KBM-7 (cell line): ENCODE measurements around the gene TTC3.

ENCODE experiments used
- DNase-seq: peaks from one replicate; pipeline ENCODE4 v3.0.0-alpha.2; 2015
- in situ Hi-C: fragments of 300-500 bp; cut with MboI; formaldehyde crosslinking; loops from 2 replicates; pipeline ENCODE4 v1.14.3; 2020; ENCODE audit warnings: low sequenced_read_pairs, low pct_unique_long_range_greater_than_20kb, mixed read lengths

The TTC3 gene

DNA sequence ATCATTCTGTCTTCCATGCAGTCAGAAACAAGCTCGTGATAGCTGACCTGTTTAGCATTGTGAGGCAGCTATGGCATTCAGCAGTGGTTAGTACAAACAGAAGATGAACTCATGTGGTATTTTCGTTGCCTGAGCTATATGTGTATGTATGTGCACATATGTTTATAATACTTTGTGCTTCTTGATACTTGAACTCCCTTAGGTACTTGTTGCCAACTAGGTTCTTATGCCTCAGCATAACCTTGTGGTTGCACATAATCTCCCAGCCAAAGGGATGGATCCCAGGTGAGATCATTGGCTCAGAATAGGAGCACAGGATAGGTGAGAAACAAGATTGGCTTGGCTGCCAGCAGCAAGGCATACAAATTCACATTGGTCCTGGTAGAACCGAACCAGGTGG is 108.0 kb downstream of the TTC3 start:
- no peak for DNase-seq
- in situ Hi-C loops = no loop called here

DNA sequence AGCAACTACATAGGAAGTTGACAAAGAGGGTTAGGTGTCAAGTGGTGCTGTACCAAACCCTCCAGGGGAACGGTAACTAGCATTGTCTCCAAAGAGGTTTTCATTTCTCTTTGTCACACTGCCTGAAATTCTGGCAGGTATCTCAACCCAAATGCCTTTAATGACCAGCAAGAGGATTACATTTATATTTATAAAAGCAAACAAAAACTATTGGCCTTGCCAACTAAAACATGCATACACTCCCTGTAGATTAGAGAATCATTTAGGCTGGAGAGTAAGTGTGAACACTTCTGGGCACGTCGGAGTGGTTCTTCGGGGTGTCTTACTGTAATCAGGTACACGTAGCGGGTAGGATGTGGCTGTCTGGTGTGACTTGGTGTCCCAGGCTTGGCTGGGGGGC is 109.2 kb downstream of the TTC3 start:
- no peak for DNase-seq

DNA sequence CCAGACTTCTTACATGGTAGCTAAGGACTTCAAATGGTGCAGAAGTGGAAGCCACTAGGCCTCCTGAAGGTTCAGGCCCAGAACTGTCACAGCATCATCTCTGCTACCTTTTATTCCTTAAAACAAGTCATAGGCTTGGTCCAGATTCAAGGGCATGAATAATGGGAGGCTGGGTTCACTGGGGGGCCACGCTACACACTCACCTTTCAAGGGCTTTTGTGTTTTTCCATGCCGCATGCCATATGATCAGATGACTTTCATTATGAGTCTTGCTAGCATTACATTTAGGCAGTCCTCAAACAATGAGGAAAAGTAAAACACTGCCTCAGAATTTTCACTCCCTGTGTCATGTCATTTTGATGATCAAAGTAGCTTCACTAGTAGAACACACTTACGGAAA is 110.7 kb downstream of the TTC3 start:
- no peak for DNase-seq
- in situ Hi-C loops = no loop called here

More for the DNA sequence above, 109.2 kb downstream of the TTC3 start:
- in situ Hi-C loops = no loop called here

GRCh38 chr21:37184784-37185593 is 111.9 kb downstream of the TTC3 start:
- in situ Hi-C loops = no loop called here
- no peak for DNase-seq

GRCh38 chr21:37186983-37187382 is 113.9 kb downstream of the TTC3 start:
- no peak for DNase-seq

GRCh38 chr21:37188825-37189224 is 115.8 kb downstream of the TTC3 start:
- in situ Hi-C loops = no loop called here
- no peak for DNase-seq

More at GRCh38 chr21:37186983-37187382, 113.9 kb downstream of the TTC3 start:
- in situ Hi-C loops = no loop called here

- in situ Hi-C loops = no loop called here
- no peak for DNase-seq
These were observed 119.0 kb downstream of the TTC3 start for GRCh38 chr21:37192019-37192418.

DNA sequence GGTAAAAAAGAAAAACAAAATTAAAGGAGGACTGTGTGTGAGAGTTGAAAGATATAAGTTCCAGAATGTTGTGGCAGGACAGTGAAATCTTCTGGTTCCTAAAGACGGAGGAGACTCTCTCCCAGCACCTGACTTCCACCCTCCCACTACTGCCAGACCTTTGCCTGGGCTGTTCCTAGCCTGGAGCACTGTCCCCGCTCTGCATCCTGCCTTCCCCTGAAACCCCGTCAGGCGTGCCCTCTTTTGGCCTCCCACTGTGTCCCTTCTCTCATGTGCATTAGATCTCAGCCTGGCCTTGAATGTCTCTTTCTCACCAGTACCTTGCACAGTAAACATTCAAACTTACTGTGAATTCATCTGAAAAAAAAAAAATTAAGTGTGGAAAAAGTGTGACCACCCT is 120.0 kb downstream of the TTC3 start:
- in situ Hi-C loops = no loop called here
- DNase-seq = no peak

GRCh38 chr21:37193676-37194075 is 120.6 kb downstream of the TTC3 start:
- in situ Hi-C loops = no loop called here
- no peak for DNase-seq

GRCh38 chr21:37195059-37195458 is 122.0 kb downstream of the TTC3 start:
- in situ Hi-C loops = no loop called here
- DNase-seq = no peak

DNA sequence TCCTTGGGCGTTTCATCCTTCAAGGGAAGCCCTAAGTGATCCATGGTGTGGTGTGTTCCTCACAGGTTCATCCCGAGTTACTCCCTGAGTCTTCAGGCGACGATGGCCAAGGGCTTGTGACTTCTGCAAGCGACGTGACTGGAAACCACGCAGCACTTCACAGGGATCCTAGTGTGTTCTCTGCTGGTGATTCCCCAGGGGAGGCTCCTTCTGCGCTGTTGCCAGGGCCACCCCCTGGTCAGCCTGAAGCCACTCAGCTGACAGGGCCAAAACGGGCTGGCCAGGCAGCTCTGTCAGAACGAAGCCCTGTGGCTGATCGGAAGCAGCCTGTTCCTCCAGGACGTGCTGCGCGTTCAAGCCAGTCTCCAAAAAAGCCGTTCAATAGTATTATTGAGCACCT is 122.6 kb downstream of the TTC3 start:
- in situ Hi-C loops = no loop called here

GRCh38 chr21:37196847-37197246 is 123.8 kb downstream of the TTC3 start:
- no peak for DNase-seq

More for the DNA sequence above, 122.6 kb downstream of the TTC3 start:
- no peak for DNase-seq

DNA sequence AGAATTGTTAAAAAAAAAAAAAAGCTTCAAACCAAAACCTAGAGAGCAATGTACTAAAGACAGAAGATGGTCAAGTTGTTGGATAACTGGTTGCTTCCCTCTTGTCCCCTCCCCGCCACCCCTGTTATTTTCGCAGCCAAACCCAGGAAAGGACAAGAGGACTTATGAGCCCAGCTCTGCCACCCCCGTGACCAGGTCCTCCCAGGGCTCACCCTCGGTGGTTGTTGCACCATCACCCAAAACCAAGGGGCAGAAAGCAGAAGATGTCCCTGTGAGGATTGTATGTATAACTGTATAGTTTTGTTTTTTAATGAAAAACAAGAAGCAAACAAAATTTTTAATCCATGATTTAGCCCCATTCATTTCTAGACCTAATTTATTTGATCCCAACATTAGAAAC is 124.7 kb downstream of the TTC3 start:
- in situ Hi-C loops = no loop called here
- DNase-seq = no peak

More at GRCh38 chr21:37196847-37197246, 123.8 kb downstream of the TTC3 start:
- in situ Hi-C loops = no loop called here

DNA sequence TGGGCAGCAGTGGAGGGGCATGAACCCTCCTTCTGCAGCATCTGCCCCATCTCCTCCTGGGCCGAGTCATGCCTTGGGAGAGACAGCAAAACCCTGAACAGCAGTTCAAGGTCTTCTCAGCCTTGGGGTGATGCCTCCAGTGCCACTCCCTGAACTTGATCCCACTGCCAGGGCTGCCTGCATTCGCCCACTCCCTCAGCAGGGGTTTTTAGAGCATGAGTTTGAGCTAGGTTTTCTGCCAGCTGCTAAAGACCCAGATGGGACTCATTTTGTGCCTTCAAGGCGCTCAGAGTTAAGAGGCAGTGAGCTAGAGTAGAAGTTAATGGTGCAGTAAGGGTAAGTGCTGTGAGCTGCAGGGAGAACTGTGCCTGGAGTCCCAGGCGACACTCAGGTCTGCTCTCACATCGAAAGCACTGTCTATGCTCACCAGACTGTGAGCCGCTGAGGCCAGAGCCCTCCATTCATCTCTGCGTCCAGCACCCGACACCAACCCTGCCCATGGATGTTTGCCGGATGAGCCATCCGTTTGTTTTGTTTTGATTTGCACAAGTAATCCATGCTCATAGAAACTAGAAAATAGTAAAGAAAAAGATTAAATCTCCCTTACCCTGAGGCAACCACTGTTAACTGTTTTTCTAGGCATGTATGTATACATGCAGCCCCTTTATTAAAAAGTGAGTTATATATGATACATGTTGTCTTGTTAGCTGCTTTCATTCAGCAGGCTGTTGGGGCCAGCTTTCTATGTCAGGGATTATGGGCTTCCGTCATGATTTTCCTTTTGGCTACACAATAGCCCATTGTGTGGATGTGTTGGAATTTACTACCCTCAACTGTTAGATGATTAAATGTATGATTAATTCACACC is 126.2 kb downstream of the TTC3 start:
- no peak for DNase-seq
- in situ Hi-C loops = no loop called here

GRCh38 chr21:37200641-37201480 is 127.8 kb downstream of the TTC3 start:
- no peak for DNase-seq
- in situ Hi-C loops = no loop called here

DNA sequence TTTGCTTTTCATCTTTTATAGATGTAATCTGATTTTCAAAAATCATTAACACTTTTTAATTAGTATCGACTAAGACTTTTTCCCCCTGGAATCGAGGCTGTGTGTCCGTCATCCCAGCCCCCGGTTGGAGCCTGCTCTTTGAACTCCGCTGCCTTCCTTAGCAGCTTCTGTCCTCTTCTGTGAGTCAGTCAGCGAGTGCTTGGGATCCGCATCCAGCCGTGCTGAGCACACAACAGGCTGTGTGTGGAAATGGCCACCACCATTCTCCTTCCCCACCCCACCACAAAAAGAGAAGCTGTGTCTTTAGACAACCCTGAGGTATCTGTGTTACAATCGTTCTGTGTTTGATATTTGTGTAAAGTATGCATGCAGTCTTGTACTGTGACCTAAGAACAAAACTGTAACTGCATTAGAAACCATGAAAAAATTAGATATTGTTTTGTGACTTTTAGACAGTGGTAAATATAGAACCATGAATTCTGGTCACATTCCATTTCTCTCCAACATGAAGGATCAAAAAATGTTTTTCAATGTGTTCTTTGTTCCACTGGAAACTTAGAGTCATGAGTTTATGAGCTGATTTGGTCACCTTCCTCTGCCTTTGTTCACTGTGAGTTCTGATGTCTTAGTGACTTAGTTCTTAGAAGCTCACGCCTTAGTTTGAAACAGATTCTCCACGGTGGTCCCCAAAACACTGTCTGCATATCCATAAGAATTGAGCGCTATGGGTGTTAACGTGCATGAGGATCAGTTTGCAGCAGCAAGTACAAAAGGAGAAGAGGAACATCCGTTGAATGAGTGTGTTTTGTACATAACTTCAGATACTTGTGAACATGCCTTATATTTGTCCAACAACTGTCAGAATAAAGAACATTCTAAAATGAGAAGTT is 129.4 kb downstream of the TTC3 start:
- DNase-seq = no peak
- in situ Hi-C loops = no loop called here

- DNase-seq = no peak
- in situ Hi-C loops = no loop called here
These were observed 131.5 kb downstream of the TTC3 start for GRCh38 chr21:37204580-37204979.

DNA sequence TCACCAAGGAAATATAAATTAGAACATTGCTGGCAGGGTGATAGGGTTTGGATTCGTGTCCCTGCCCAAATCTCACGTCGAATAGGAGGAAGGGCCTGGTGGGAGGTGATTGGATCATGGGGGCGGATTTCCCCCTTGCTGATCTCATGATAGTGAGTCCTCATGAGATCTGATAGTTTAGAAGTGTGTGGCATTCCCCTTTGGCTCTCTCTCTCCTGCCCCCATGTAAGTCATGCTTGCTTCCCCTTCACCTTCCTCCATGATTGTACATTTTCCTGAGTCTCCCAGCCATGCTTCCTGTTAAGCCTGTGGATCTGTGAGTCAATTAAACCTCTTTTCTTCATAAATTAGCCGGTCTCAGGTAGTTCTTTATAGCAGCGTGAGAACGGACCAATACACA is 133.4 kb downstream of the TTC3 start:
- in situ Hi-C loops = no loop called here
- peak; percentile 14 for DNase-seq
